NCI-H345 (cell line): ENCODE results near the gene CYB5A.

Source experiments
- DNase-seq: peaks from one replicate; lab custom pipeline; 2025; lab: John Stamatoyannopoulos, UW

Gene CYB5A

GRCh38 chr18:74213429-74213828 lies 78.3 kb downstream of the CYB5A start:
- DNase-seq, result no peak

- no peak for DNase-seq
Observed at GRCh38 chr18:74204526-74205152, 87.1 kb downstream of the CYB5A start.

GRCh38 chr18:74203811-74204210 lies 88.0 kb downstream of the CYB5A start:
- no peak for DNase-seq
